ENCODE data around the gene MT4. TPM values are rescaled to one million over a fixed set of nuclear protein-coding genes. Genes with fewer than 3 reads are reported as not detected.

MT4 gene
- total RNA-seq, 5 donors from 2014 or later (not counting 1 experiment from before 2014, with no cell fraction given), result not detected

DNA sequence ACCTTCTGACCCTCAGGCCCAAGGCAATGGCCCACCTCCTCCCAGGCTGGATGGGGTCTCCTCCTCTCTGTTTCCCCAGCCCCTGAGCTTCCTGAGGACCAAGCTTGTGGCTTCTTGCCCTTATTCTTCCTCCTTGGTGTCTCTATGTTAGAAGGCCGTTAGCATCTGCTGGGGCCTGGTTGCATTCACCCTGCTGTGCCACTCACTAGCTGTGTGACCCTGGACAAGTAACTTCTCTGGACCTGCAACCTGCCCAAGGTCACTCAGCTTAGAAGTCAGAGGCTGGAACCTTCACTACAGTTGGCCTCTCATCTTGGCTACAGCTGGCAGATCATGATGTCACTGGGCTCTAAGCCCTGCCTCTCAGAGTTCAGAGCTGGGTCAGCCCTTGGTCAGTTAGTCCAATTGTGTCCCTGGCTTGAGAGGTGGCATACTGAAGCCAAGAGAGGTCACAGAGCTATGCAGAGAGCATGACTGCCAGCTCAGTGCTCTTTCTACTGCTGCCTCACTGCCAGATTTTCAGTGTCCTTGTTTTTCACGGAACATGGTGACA, 46.5 kb downstream of the MT4 start:
- peaks cover 47 to 56% (median 49%) of the 10 kb centered on the region in 3 donors for H3K4me1 Mint-ChIP-seq
- Histone ChIP-seq H3K27me3 (replicated peaks in 1 of 2; ENCODE audit: control insufficient read depth in 2 of 2, extremely low read depth in 1 of 2, insufficient read depth in 2 of 2, low read length in 1 of 2) (peaks cover 0 to 3% of the 10 kb centered on the region in 2 experiments), H3K36me3 (ENCODE audit: control insufficient read depth in 2 of 2, extremely low read depth in 1 of 2, insufficient read depth in 1 of 2, low read length in 1 of 2) (no peaks in the 10 kb centered on the region), H3K9me3 (no peaks in the 10 kb centered on the region), H3K4me3 (ENCODE audit: control insufficient read depth in 1 of 2, extremely low read depth in 1 of 2, low read length in 1 of 2) (no peak overlapping the region), H3K4me1 (ENCODE audit: control insufficient read depth in 1 of 2, extremely low read depth in 1 of 2, insufficient read depth in 2 of 2, low read length in 2 of 2) (peaks cover 27 to 51% of the 10 kb centered on the region in 2 experiments), H3K27ac (ENCODE audit: low read length) (peak overlapping the region; percentile 95)
- no peak for DNase-seq
- WGBS (ENCODE audit: insufficient coverage), result 78% methylated on average over 1 of the region's 2 CpGs
- ChIA-PET POLR2A (interaction anchor here in 1 of 2 donors (0.5 kb wide), 1 partner anchor 84 kb away, joined by 3 read pairs; no protein-coding TSS in a partner anchor), CTCF (interaction anchor here (0.6 to 2.3 kb wide), 5 partner anchors 10 to 1124 kb away, joined by 3 to 8 read pairs (median 5); no protein-coding TSS in a partner anchor)
- peak overlapping the region; percentile 93 to 98 for H3K27ac Mint-ChIP-seq
- peak overlapping the region in 2 of 3 donors; percentile 17 to 96 for H3K4me3 Mint-ChIP-seq
- ATAC-seq (replicated peaks in 1 of 4), result no peak
- H3K27me3 Mint-ChIP-seq, result no peaks in the 10 kb centered on the region
- H3K36me3 Mint-ChIP-seq, result no peaks in the 10 kb centered on the region
- H3K9me3 Mint-ChIP-seq, result no peaks in the 10 kb centered on the region

DNA sequence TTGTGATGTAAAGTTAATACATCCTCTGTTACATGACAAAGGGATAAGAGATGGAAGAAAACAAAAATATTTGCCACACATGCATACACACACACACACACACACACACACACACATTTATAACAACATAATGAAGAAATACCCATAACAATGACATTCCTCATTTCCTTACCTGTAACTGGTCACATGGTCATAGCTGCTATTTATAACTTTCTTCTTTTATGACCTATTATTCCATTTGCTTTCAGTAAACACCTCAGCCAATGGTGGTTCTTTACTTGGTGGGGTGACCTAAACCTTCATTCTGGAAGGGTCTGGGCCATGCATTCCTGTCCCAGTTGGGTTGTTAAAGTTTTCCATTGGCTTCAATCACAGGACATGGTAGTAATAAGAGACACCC, 48.8 kb downstream of the MT4 start:
- Mint-ChIP-seq H3K27me3 (peaks cover 0 to 19% of the 10 kb centered on the region in 2 donors), H3K4me1 (peaks cover 39 to 44% (median 41%) of the 10 kb centered on the region in 3 donors), H3K4me3 (no peak overlapping the region), H3K27ac (no peak overlapping the region), H3K36me3 (no peaks in the 10 kb centered on the region), H3K9me3 (no peaks in the 10 kb centered on the region)
- CTCF ChIA-PET, result interaction anchor here in 1 of 2 donors (1.1 to 2.0 kb wide), 2 partner anchors 10 to 88 kb away, joined by 3 to 6 read pairs; no protein-coding TSS in a partner anchor
- DNase-seq (no peak), ATAC-seq (replicated peaks in 1 of 4) (no peak)
- H3K27me3 ChIP-seq (replicated peaks in 1 of 2; ENCODE audit: control insufficient read depth in 2 of 2, extremely low read depth in 1 of 2, insufficient read depth in 2 of 2, low read length in 1 of 2), result peaks cover 15 to 18% of the 10 kb centered on the region in 2 experiments
- POLR2A ChIA-PET, result no interaction called here
- no peaks in the 10 kb centered on the region for H3K9me3 ChIP-seq
- no peak overlapping the region for H3K4me3 ChIP-seq (ENCODE audit: control insufficient read depth in 1 of 2, extremely low read depth in 1 of 2, low read length in 1 of 2)
- peaks cover 23 to 42% of the 10 kb centered on the region in 2 experiments for H3K4me1 ChIP-seq (ENCODE audit: control insufficient read depth in 1 of 2, extremely low read depth in 1 of 2, insufficient read depth in 2 of 2, low read length in 2 of 2)
- H3K36me3 ChIP-seq (ENCODE audit: control insufficient read depth in 2 of 2, extremely low read depth in 1 of 2, insufficient read depth in 1 of 2, low read length in 1 of 2), result no peaks in the 10 kb centered on the region
- no peak overlapping the region for H3K27ac ChIP-seq (ENCODE audit: low read length)

DNA sequence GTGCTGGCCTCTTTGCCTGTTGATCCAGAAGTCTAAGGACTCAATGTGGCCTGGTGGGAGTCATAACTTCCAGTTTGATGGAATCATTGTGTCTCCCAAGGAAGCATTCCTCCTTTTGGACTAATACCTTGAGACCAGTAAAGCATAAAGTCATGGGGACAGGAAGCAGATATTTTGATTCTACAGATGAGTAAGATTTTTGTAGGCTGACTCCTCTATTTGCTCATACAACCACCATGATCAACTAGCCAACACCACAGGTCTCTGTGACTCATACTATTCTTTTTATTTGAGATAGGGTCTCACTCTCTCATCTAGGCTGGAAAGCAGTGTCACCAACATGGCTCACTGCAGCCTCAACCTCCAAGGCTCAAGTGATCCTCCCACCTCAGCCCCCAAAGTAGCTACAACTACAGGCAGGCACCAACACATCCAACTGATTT, 49.7 kb downstream of the MT4 start:
- Histone ChIP-seq H3K4me1 (ENCODE audit: control insufficient read depth in 1 of 2, extremely low read depth in 1 of 2, insufficient read depth in 2 of 2, low read length in 2 of 2) (peaks cover 17 to 33% of the 10 kb centered on the region in 2 experiments), H3K36me3 (ENCODE audit: control insufficient read depth in 2 of 2, extremely low read depth in 1 of 2, insufficient read depth in 1 of 2, low read length in 1 of 2) (no peaks in the 10 kb centered on the region), H3K9me3 (no peaks in the 10 kb centered on the region), H3K27ac (ENCODE audit: low read length) (no peak overlapping the region), H3K4me3 (ENCODE audit: control insufficient read depth in 1 of 2, extremely low read depth in 1 of 2, low read length in 1 of 2) (no peak overlapping the region), H3K27me3 (replicated peaks in 1 of 2; ENCODE audit: control insufficient read depth in 2 of 2, extremely low read depth in 1 of 2, insufficient read depth in 2 of 2, low read length in 1 of 2) (peaks cover 16 to 18% of the 10 kb centered on the region in 2 experiments)
- ATAC-seq (replicated peaks in 1 of 4), result no peak
- ChIA-PET POLR2A (interaction anchor here in 1 of 2 donors (0.6 to 1.0 kb wide), 2 partner anchors 14 to 162 kb away, joined by 3 to 6 read pairs; no protein-coding TSS in a partner anchor), CTCF (interaction anchor here in 1 of 2 donors (0.6 kb wide), 1 partner anchor 680 kb away, joined by 3 read pairs; no protein-coding TSS in a partner anchor)
- Mint-ChIP-seq H3K27ac (peak overlapping the region in 1 of 2 donors; percentile 29), H3K36me3 (no peaks in the 10 kb centered on the region), H3K4me3 (no peak overlapping the region), H3K27me3 (peaks cover 0 to 22% of the 10 kb centered on the region in 2 donors), H3K4me1 (peaks cover 32 to 36% (median 35%) of the 10 kb centered on the region in 3 donors), H3K9me3 (no peaks in the 10 kb centered on the region)
- DNase-seq, result no peak

DNA sequence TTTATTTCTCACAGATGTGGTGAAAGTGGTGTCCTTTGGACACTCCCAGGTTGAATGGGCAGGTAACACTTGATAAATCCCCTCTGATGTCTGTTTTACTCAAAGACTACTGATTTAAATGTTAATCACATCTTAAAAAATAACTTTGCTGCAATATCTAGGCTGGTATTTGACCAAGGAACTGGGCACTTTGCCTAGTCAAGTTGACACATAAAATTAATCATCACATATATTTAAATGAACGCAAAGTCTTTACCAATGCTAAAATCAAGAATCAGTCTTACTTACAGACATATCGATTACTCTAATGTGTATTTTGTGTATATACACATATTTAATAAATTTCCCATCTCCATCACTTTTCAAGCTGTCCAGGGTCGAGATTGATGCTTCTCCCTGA, 50.5 kb downstream of the MT4 start:
- CTCF ChIA-PET, result interaction anchor here in 1 of 2 donors (0.6 kb wide), 1 partner anchor 679 kb away, joined by 3 read pairs; no protein-coding TSS in a partner anchor
- H3K36me3 ChIP-seq (ENCODE audit: control insufficient read depth in 2 of 2, extremely low read depth in 1 of 2, insufficient read depth in 1 of 2, low read length in 1 of 2), result no peaks in the 10 kb centered on the region
- H3K4me3 ChIP-seq (ENCODE audit: control insufficient read depth in 1 of 2, extremely low read depth in 1 of 2, low read length in 1 of 2), result no peak overlapping the region
- Mint-ChIP-seq H3K4me1 (peaks cover 25 to 28% (median 27%) of the 10 kb centered on the region in 3 donors), H3K27ac (no peak overlapping the region), H3K27me3 (peaks cover 0 to 22% of the 10 kb centered on the region in 2 donors), H3K4me3 (no peak overlapping the region), H3K36me3 (no peaks in the 10 kb centered on the region), H3K9me3 (no peaks in the 10 kb centered on the region)
- no peak overlapping the region for H3K27ac ChIP-seq (ENCODE audit: low read length)
- POLR2A ChIA-PET, result interaction anchor here in 1 of 2 donors (0.6 to 1.2 kb wide), 2 partner anchors 11 to 162 kb away, joined by 3 read pairs; no protein-coding TSS in a partner anchor
- H3K9me3 ChIP-seq, result no peaks in the 10 kb centered on the region
- H3K27me3 ChIP-seq (replicated peaks in 1 of 2; ENCODE audit: control insufficient read depth in 2 of 2, extremely low read depth in 1 of 2, insufficient read depth in 2 of 2, low read length in 1 of 2), result peaks cover 17 to 18% of the 10 kb centered on the region in 2 experiments
- H3K4me1 ChIP-seq (ENCODE audit: control insufficient read depth in 1 of 2, extremely low read depth in 1 of 2, insufficient read depth in 2 of 2, low read length in 2 of 2), result peaks cover 9 to 25% of the 10 kb centered on the region in 2 experiments
- no peak for DNase-seq
- WGBS (ENCODE audit: insufficient coverage), result 83% methylated on average over 1 of the region's 3 CpGs
- ATAC-seq (replicated peaks in 1 of 4), result no peak

DNA sequence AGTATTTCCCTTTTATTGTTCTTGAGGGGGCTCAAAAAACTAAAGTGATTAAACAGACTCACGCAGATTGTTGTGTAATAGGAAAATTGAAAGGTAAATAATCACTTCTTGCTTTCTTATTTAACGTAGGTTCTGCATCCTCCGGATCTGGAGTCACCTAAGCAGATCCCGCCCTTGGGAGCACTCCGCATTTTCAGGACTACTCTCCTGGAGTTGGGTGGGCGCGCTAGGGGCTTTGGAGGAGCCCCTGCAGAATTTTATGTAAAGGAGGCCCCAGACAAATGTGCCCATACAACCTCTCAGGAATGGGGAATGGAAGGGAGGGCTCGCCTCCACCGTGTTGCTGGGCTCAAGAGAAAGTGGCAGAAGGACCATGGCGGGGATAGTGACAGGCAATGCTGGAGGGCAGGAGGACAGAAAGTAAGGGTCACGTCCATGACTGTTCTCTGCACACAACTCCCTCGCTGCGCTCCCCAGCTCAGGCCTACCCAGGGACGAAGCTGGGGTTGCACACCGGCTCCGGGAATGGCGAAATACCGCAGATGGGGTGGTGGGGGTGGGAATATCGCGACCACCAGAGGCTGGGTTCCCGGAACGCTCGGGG, 51.8 kb downstream of the MT4 start:
- peak overlapping the region; percentile 23 to 75 (median 39) for H3K4me3 Mint-ChIP-seq
- no peaks in the 10 kb centered on the region for H3K36me3 ChIP-seq (ENCODE audit: control insufficient read depth in 2 of 2, extremely low read depth in 1 of 2, insufficient read depth in 1 of 2, low read length in 1 of 2)
- H3K4me1 ChIP-seq (ENCODE audit: control insufficient read depth in 1 of 2, extremely low read depth in 1 of 2, insufficient read depth in 2 of 2, low read length in 2 of 2), result peaks cover 3 to 13% of the 10 kb centered on the region in 2 experiments
- ChIA-PET POLR2A (no interaction called here), CTCF (no interaction called here)
- peaks cover 17 to 18% of the 10 kb centered on the region in 2 experiments for H3K27me3 ChIP-seq (replicated peaks in 1 of 2; ENCODE audit: control insufficient read depth in 2 of 2, extremely low read depth in 1 of 2, insufficient read depth in 2 of 2, low read length in 1 of 2)
- peaks cover 0 to 22% of the 10 kb centered on the region in 2 donors for H3K27me3 Mint-ChIP-seq
- peak overlapping the region; percentile 34 to 35 for H3K4me3 ChIP-seq (ENCODE audit: control insufficient read depth in 1 of 2, extremely low read depth in 1 of 2, low read length in 1 of 2)
- H3K9me3 ChIP-seq, result no peaks in the 10 kb centered on the region
- H3K36me3 Mint-ChIP-seq, result no peaks in the 10 kb centered on the region
- H3K9me3 Mint-ChIP-seq, result no peaks in the 10 kb centered on the region
- no peak overlapping the region for H3K27ac ChIP-seq (ENCODE audit: low read length)
- 48% methylated on average over 18 of the region's 23 CpGs for WGBS (ENCODE audit: insufficient coverage)
- DNase-seq, result no peak
- peaks cover 12 to 15% (median 15%) of the 10 kb centered on the region in 3 donors for H3K4me1 Mint-ChIP-seq
- H3K27ac Mint-ChIP-seq, result no peak overlapping the region
- peak in 1 of 4 experiments; percentile 17 for ATAC-seq (replicated peaks in 1 of 4)

DNA sequence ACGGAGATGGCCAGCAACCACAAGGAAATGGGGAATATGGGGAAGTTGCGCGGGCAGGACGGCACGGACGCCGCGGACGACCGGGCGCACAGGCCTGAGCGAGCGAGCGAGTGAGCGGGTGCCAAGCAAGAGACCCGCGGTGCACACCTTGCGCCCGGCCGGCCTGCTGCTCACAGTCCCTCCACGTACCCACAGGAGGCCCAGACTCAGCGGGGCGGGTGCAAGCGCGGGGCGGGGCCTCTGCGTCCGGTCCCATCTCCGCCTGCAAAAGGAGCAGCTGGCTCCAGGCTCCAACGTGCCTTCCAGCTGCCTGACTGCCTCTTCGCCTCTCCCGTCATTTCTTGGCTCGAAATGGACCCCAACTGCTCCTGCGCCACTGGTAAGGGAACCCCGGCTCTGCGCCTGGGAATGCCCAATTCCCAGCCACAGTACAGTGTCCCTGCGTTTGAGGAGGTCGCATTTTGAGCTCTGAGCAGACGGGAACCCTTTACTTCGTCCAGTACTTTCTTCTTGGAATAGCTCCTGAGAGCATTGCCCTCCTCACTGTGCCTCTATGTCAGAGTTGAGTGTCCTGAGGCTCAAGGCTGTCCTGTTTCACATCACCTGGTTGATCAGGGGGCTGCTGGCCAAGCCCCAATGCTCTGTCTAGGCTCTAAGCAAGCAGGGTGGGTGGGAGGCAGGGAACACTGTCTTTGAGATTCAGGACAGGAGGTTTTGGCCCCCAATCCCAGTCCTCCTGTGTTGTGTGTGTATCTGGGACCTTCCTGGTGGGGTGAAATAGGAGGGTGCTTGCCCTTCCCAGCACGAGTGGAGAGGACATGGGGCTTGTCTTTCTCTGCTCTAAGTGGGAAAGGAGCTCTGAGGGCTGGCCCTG, 52.6 kb downstream of the MT4 start:
- Mint-ChIP-seq H3K4me3 (peak overlapping the region; percentile 17 to 75 (median 49)), H3K36me3 (no peaks in the 10 kb centered on the region), H3K9me3 (no peaks in the 10 kb centered on the region), H3K27ac (no peak overlapping the region), H3K27me3 (peaks cover 0 to 22% of the 10 kb centered on the region in 2 donors), H3K4me1 (peaks cover 12 to 15% (median 13%) of the 10 kb centered on the region in 3 donors)
- Histone ChIP-seq H3K36me3 (ENCODE audit: control insufficient read depth in 2 of 2, extremely low read depth in 1 of 2, insufficient read depth in 1 of 2, low read length in 1 of 2) (no peaks in the 10 kb centered on the region), H3K27me3 (replicated peaks in 1 of 2; ENCODE audit: control insufficient read depth in 2 of 2, extremely low read depth in 1 of 2, insufficient read depth in 2 of 2, low read length in 1 of 2) (peaks cover 17 to 18% of the 10 kb centered on the region in 2 experiments), H3K27ac (ENCODE audit: low read length) (no peak overlapping the region), H3K4me3 (ENCODE audit: control insufficient read depth in 1 of 2, extremely low read depth in 1 of 2, low read length in 1 of 2) (peak overlapping the region; percentile 34 to 52), H3K4me1 (ENCODE audit: control insufficient read depth in 1 of 2, extremely low read depth in 1 of 2, insufficient read depth in 2 of 2, low read length in 2 of 2) (peaks cover 3 to 13% of the 10 kb centered on the region in 2 experiments), H3K9me3 (no peaks in the 10 kb centered on the region)
- peak; percentile 90 to 99 (median 94) for ATAC-seq (replicated peaks in 1 of 4)
- peak in 24 of 35 experiments; percentile 18 to 68 (median 43) for DNase-seq
- ChIA-PET CTCF (interaction anchor here in 1 of 2 donors (0.6 kb wide), 1 partner anchor 22 kb away, joined by 3 read pairs; no protein-coding TSS in a partner anchor), POLR2A (no interaction called here)
- WGBS (ENCODE audit: insufficient coverage), result 6% methylated on average over 36 of the region's 41 CpGs
